Measurements from ENCODE around the gene PLA2G2A.
"Not testable (repeated sequence)": the region's sequence is repeated elsewhere in the genome, so short reads cannot be mapped to it uniquely, and the experiment has no call there.

The PLA2G2A gene

DNA sequence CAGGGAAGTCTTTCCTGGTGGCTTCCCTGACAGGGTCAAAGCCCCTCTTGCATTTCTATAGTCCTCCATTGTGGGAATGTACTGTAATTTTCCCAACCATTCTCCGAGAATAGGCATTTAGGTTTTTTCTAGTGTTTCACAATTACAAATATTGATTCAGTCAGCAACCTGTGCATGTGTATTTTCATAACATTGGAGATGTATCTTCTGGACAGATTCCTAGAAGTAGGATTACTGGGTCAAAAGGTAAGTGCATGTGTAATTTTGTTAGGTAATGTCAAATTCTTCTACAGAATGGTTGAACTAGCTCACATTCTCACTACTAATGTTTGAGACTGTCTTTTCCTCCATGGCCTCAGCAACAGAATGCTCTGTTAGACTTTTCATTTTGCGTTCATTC, 8.3 kb upstream of the PLA2G2A start:
- peaks cover 49% of the 10 kb centered on the region for H3K4me1 ChIP-seq (ENCODE audit: control insufficient read depth, low read depth, low read length)
- no peak overlapping the region for H3K4me3 ChIP-seq (ENCODE audit: low read length)
- H3K27me3 ChIP-seq (ENCODE audit: control insufficient read depth, insufficient read depth, low read length): no peaks in the 10 kb centered on the region
- H3K9ac ChIP-seq (ENCODE audit: low read length): no peak overlapping the region
- no peaks in the 10 kb centered on the region for H3K36me3 ChIP-seq (ENCODE audit: control insufficient read depth, low read depth, low read length)
- no peak overlapping the region for H3K27ac ChIP-seq (ENCODE audit: low read length)
- no peaks in the 10 kb centered on the region for H3K9me3 ChIP-seq (ENCODE audit: control insufficient read depth, low read depth, low read length)

- not testable (repeated sequence) for H3K4me3 ChIP-seq (ENCODE audit: low read length)
- H3K4me1 ChIP-seq (ENCODE audit: control insufficient read depth, low read depth, low read length): peaks cover 33% of the 10 kb centered on the region
These were observed 5.1 kb upstream of the PLA2G2A start for GRCh38 chr1:19984409-19985016.

GRCh38 chr1:19981507-19982312, 2.3 kb upstream of the PLA2G2A start:
- Histone ChIP-seq H3K4me3 (ENCODE audit: low read length) (no peak overlapping the region), H3K4me1 (ENCODE audit: control insufficient read depth, low read depth, low read length) (peaks cover 9% of the 10 kb centered on the region), H3K9me3 (ENCODE audit: control insufficient read depth, low read depth, low read length) (no peaks in the 10 kb centered on the region), H3K9ac (ENCODE audit: low read length) (no peak overlapping the region), H3K27me3 (ENCODE audit: control insufficient read depth, insufficient read depth, low read length) (no peaks in the 10 kb centered on the region), H3K36me3 (ENCODE audit: control insufficient read depth, low read depth, low read length) (no peaks in the 10 kb centered on the region), H3K27ac (ENCODE audit: low read length) (no peak overlapping the region)

More at GRCh38 chr1:19984409-19985016, 5.1 kb upstream of the PLA2G2A start:
- H3K9ac ChIP-seq (ENCODE audit: low read length); H3K27ac ChIP-seq (ENCODE audit: low read length); H3K9me3 ChIP-seq (ENCODE audit: control insufficient read depth, low read depth, low read length); H3K36me3 ChIP-seq (ENCODE audit: control insufficient read depth, low read depth, low read length); H3K27me3 ChIP-seq (ENCODE audit: control insufficient read depth, insufficient read depth, low read length): not testable (repeated sequence)

GRCh38 chr1:19981170-19981506, 1.7 kb upstream of the PLA2G2A start:
- Histone ChIP-seq H3K9me3 (ENCODE audit: control insufficient read depth, low read depth, low read length) (no peaks in the 10 kb centered on the region), H3K27ac (ENCODE audit: low read length) (no peak overlapping the region), H3K4me1 (ENCODE audit: control insufficient read depth, low read depth, low read length) (peaks cover 9% of the 10 kb centered on the region), H3K9ac (ENCODE audit: low read length) (no peak overlapping the region), H3K27me3 (ENCODE audit: control insufficient read depth, insufficient read depth, low read length) (no peaks in the 10 kb centered on the region), H3K36me3 (ENCODE audit: control insufficient read depth, low read depth, low read length) (no peaks in the 10 kb centered on the region), H3K4me3 (ENCODE audit: low read length) (no peak overlapping the region)

- Histone ChIP-seq H3K27ac (ENCODE audit: low read length) (no peak overlapping the region), H3K4me3 (ENCODE audit: low read length) (no peak overlapping the region), H3K4me1 (ENCODE audit: control insufficient read depth, low read depth, low read length) (peaks cover 9% of the 10 kb centered on the region), H3K9ac (ENCODE audit: low read length) (no peak overlapping the region), H3K27me3 (ENCODE audit: control insufficient read depth, insufficient read depth, low read length) (no peaks in the 10 kb centered on the region), H3K9me3 (ENCODE audit: control insufficient read depth, low read depth, low read length) (no peaks in the 10 kb centered on the region), H3K36me3 (ENCODE audit: control insufficient read depth, low read depth, low read length) (no peaks in the 10 kb centered on the region)
These were observed 896 bp upstream of the PLA2G2A start for GRCh38 chr1:19980314-19980713.

- Histone ChIP-seq H3K4me1 (ENCODE audit: control insufficient read depth, low read depth, low read length) (peaks cover 9% of the 10 kb centered on the region), H3K36me3 (ENCODE audit: control insufficient read depth, low read depth, low read length) (no peaks in the 10 kb centered on the region), H3K27ac (ENCODE audit: low read length) (no peak overlapping the region), H3K9ac (ENCODE audit: low read length) (no peak overlapping the region), H3K9me3 (ENCODE audit: control insufficient read depth, low read depth, low read length) (no peaks in the 10 kb centered on the region), H3K27me3 (ENCODE audit: control insufficient read depth, insufficient read depth, low read length) (no peaks in the 10 kb centered on the region), H3K4me3 (ENCODE audit: low read length) (no peak overlapping the region)
These were observed 1.3 kb downstream of the PLA2G2A start for GRCh38 chr1:19978143-19978542.

- H3K4me3 ChIP-seq (ENCODE audit: low read length): no peak overlapping the region
- no peak overlapping the region for H3K9ac ChIP-seq (ENCODE audit: low read length)
- no peaks in the 10 kb centered on the region for H3K36me3 ChIP-seq (ENCODE audit: control insufficient read depth, low read depth, low read length)
- H3K27ac ChIP-seq (ENCODE audit: low read length): no peak overlapping the region
- H3K4me1 ChIP-seq (ENCODE audit: control insufficient read depth, low read depth, low read length): no peaks in the 10 kb centered on the region
- no peaks in the 10 kb centered on the region for H3K27me3 ChIP-seq (ENCODE audit: control insufficient read depth, insufficient read depth, low read length)
- H3K9me3 ChIP-seq (ENCODE audit: control insufficient read depth, low read depth, low read length): no peaks in the 10 kb centered on the region
These were observed 3.0 kb downstream of the PLA2G2A start for GRCh38 chr1:19976317-19977003.

DNA sequence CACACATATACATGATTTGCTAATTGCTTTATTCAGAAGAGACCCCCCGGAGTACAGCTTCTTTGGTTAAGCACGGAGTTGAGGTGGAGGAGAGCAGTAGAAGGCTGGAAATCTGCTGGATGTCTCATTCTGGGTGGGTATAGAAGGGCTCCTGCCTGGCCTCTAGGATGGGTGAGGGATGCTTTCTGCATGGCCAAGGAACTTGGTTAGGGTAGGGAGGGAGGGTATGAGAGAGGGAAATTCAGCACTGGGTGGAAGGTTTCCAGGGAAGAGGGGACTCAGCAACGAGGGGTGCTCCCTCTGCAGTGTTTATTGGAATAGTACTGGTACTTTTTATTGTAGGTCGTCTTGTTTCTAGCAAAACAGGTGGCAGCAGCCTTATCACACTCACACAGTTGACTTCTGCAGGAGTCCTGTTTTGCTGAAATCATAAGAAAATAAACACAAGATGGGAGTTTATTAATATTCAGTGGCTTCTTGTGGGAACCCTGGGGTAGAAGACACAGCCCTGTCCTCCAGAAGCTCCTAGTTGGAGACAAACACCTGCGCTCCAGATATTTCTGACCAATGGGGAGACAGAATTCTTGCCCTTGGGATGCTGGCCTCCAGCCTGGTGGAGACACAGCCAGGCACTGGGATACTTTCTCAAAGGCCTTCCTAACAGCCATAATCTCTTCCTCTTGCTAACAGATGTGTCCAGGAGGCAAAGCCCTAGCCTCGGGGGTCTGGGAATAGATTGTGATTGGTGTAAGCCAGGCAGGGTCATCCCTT, 3.8 kb downstream of the PLA2G2A start:
- Histone ChIP-seq H3K4me3 (ENCODE audit: low read length) (no peak overlapping the region), H3K27ac (ENCODE audit: low read length) (no peak overlapping the region), H3K27me3 (ENCODE audit: control insufficient read depth, insufficient read depth, low read length) (no peaks in the 10 kb centered on the region), H3K9ac (ENCODE audit: low read length) (no peak overlapping the region), H3K4me1 (ENCODE audit: control insufficient read depth, low read depth, low read length) (no peaks in the 10 kb centered on the region), H3K9me3 (ENCODE audit: control insufficient read depth, low read depth, low read length) (no peaks in the 10 kb centered on the region), H3K36me3 (ENCODE audit: control insufficient read depth, low read depth, low read length) (no peaks in the 10 kb centered on the region)

DNA sequence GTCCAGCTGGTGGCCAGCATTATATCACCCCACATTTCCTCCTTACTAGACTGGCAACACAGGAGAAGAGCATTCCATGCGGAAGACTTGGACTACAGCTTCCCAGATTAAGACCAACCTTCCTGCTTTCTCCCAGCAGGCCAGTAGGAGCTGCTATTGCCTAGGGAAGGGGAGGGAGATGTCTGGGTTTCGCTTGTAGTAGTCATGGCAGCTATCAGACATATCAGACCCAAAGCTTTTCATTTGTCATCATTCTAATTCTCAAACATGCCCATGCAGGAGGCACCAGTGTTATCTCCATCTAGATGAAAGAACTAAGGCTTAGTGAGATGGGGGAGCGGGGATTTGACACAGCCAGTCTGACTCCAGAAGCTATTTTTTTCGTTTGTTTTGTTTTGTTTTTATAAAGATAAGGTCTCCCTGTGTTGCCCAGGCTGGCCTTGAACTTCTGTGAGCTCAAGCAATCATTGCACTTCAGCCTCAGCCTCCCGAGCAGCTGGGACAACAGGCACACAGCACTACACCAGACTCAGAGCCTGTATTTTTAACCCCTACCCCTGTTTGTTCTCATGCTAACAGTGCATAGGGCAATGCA, 4.5 kb downstream of the PLA2G2A start:
- Histone ChIP-seq H3K27ac (ENCODE audit: low read length) (no peak overlapping the region), H3K9me3 (ENCODE audit: control insufficient read depth, low read depth, low read length) (no peaks in the 10 kb centered on the region), H3K4me3 (ENCODE audit: low read length) (no peak overlapping the region), H3K9ac (ENCODE audit: low read length) (no peak overlapping the region), H3K36me3 (ENCODE audit: control insufficient read depth, low read depth, low read length) (no peaks in the 10 kb centered on the region), H3K27me3 (ENCODE audit: control insufficient read depth, insufficient read depth, low read length) (no peaks in the 10 kb centered on the region), H3K4me1 (ENCODE audit: control insufficient read depth, low read depth, low read length) (no peaks in the 10 kb centered on the region)

DNA sequence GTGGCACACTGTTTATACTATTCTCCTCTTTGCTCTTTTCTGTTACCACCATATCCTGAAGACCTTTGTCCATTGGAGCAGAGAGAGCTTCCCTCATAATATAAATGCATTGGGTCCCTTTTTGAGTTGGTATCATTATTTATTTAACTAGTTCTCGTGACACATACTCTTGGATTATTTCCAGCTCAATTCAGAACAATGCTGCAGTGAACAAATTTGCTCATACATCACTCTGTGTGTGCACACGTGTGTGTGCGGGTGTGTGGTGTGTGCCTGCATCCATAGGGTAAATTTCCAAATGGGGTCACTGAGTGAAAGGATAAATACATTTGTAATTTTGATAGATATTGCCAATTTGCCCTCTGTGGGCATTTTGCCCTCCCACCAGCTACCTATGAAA, 5.8 kb downstream of the PLA2G2A start:
- Histone ChIP-seq H3K9ac (ENCODE audit: low read length) (no peak overlapping the region), H3K4me1 (ENCODE audit: control insufficient read depth, low read depth, low read length) (no peaks in the 10 kb centered on the region), H3K27ac (ENCODE audit: low read length) (no peak overlapping the region), H3K36me3 (ENCODE audit: control insufficient read depth, low read depth, low read length) (no peaks in the 10 kb centered on the region), H3K9me3 (ENCODE audit: control insufficient read depth, low read depth, low read length) (no peaks in the 10 kb centered on the region), H3K4me3 (ENCODE audit: low read length) (no peak overlapping the region), H3K27me3 (ENCODE audit: control insufficient read depth, insufficient read depth, low read length) (no peaks in the 10 kb centered on the region)

DNA sequence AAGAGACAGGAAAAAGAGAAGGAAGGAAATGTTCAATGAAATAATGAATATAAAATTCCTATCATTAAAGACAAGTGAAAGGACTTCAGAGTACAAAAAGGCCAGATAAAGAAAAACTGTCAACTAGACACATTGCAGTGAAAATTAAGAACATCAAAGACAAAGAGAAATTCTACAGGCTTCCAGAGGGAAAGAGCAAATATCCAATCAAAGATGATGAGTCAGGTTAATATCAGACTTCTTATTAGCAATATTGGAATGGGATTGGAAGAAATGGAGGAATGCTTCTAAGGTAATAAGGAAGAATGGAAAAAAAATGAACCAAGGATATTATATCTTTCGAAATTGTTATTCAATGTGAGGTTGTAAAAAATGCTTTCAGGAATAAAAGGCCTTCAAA, 7.8 kb downstream of the PLA2G2A start:
- Histone ChIP-seq H3K36me3 (ENCODE audit: control insufficient read depth, low read depth, low read length) (no peaks in the 10 kb centered on the region), H3K4me1 (ENCODE audit: control insufficient read depth, low read depth, low read length) (no peaks in the 10 kb centered on the region), H3K27me3 (ENCODE audit: control insufficient read depth, insufficient read depth, low read length) (no peaks in the 10 kb centered on the region), H3K27ac (ENCODE audit: low read length) (no peak overlapping the region), H3K4me3 (ENCODE audit: low read length) (no peak overlapping the region), H3K9me3 (ENCODE audit: control insufficient read depth, low read depth, low read length) (no peaks in the 10 kb centered on the region), H3K9ac (ENCODE audit: low read length) (no peak overlapping the region)

Data from iPS-18a (cell line).